ENCODE data around the gene TBC1D5. TPM values are rescaled to one million over a fixed set of nuclear protein-coding genes. Genes with fewer than 3 reads are reported as not detected.

The TBC1D5 gene
- total RNA-seq, 1 experiment from 2014 or later = 30.4 TPM

DNA sequence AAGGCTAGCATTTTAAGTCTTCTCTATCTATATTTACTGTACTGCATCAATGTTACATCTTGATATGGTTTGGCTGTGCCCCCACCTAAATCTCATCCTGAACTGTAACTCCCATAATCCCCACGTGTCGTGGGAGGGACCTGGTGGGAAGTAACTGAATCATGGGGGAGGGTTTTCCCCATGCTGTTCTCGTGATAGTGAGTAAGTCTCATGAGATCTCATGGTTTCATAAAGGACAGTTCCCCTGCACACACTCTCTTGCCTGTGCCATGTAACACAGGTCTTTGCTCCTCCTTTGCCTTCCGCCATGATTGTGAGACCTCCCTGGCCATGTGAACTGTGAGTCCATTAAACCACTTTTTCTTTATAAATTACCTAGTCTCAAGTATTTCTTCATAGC, 161.5 kb downstream of the TBC1D5 start:
- ATAC-seq = no peak
- no peaks in the 10 kb centered on the region for H3K9me3 ChIP-seq (ENCODE audit: control insufficient read depth, insufficient read depth, low read depth, low read length)
- ChIA-PET POLR2A (no interaction called here), CTCF (no interaction called here)
- no peaks in the 10 kb centered on the region for H3K27me3 ChIP-seq (ENCODE audit: control insufficient read depth, insufficient read depth, low read length)
- intact Hi-C loops (cut with micrococcal nuclease; ENCODE audit: unreplicated experiment) (no loop called here), in situ Hi-C loops (cut with HindIII; ENCODE audit: low pct_unique_long_range_greater_than_20kb, low sequenced_read_pairs) (no loop called here)
- H3K36me3 ChIP-seq (ENCODE audit: control insufficient read depth, insufficient read depth, low read length) = no peaks in the 10 kb centered on the region
- BruUV-seq (replicated peaks) = no TSS peak
- TF ChIP-seq POLR2AphosphoS5 (IDR thresholded peaks at IDR 0.05; ENCODE audit: low read depth, low read length) (no peak), SIN3A (IDR thresholded peaks at IDR 0.05; ENCODE audit: borderline replicate concordance, insufficient read depth, low read depth, low read length) (no peak), TCF7L2 (IDR thresholded peaks at IDR 0.05; ENCODE audit: low read depth, low read length) (no peak)
- TF ChIP-seq, protein P1, sequence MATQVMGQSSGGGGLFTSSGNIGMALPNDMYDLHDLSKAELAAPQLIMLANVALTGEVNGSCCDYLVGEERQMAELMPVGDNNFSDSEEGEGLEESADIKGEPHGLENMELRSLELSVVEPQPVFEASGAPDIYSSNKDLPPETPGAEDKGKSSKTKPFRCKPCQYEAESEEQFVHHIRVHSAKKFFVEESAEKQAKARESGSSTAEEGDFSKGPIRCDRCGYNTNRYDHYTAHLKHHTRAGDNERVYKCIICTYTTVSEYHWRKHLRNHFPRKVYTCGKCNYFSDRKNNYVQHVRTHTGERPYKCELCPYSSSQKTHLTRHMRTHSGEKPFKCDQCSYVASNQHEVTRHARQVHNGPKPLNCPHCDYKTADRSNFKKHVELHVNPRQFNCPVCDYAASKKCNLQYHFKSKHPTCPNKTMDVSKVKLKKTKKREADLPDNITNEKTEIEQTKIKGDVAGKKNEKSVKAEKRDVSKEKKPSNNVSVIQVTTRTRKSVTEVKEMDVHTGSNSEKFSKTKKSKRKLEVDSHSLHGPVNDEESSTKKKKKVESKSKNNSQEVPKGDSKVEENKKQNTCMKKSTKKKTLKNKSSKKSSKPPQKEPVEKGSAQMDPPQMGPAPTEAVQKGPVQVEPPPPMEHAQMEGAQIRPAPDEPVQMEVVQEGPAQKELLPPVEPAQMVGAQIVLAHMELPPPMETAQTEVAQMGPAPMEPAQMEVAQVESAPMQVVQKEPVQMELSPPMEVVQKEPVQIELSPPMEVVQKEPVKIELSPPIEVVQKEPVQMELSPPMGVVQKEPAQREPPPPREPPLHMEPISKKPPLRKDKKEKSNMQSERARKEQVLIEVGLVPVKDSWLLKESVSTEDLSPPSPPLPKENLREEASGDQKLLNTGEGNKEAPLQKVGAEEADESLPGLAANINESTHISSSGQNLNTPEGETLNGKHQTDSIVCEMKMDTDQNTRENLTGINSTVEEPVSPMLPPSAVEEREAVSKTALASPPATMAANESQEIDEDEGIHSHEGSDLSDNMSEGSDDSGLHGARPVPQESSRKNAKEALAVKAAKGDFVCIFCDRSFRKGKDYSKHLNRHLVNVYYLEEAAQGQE (IDR thresholded peaks at IDR 0.05; ENCODE audit: insufficient read depth in 1 of 2, low read depth in 2 of 2, low read length in 1 of 2) = no peak
- TF ChIP-seq, protein P2, sequence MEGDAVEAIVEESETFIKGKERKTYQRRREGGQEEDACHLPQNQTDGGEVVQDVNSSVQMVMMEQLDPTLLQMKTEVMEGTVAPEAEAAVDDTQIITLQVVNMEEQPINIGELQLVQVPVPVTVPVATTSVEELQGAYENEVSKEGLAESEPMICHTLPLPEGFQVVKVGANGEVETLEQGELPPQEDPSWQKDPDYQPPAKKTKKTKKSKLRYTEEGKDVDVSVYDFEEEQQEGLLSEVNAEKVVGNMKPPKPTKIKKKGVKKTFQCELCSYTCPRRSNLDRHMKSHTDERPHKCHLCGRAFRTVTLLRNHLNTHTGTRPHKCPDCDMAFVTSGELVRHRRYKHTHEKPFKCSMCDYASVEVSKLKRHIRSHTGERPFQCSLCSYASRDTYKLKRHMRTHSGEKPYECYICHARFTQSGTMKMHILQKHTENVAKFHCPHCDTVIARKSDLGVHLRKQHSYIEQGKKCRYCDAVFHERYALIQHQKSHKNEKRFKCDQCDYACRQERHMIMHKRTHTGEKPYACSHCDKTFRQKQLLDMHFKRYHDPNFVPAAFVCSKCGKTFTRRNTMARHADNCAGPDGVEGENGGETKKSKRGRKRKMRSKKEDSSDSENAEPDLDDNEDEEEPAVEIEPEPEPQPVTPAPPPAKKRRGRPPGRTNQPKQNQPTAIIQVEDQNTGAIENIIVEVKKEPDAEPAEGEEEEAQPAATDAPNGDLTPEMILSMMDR (IDR thresholded peaks at IDR 0.05) = no peak
- DNase-seq (ENCODE audit: low read depth, low spot score) = no peak
- H3K4me1 ChIP-seq (ENCODE audit: control insufficient read depth, insufficient read depth, low read length) = no peaks in the 10 kb centered on the region
- no peak overlapping the region for H3K27ac ChIP-seq (ENCODE audit: low read length)
- no peak overlapping the region for H3K4me3 ChIP-seq (ENCODE audit: low read depth in 2 of 2, low read length in 2 of 2)

DNA sequence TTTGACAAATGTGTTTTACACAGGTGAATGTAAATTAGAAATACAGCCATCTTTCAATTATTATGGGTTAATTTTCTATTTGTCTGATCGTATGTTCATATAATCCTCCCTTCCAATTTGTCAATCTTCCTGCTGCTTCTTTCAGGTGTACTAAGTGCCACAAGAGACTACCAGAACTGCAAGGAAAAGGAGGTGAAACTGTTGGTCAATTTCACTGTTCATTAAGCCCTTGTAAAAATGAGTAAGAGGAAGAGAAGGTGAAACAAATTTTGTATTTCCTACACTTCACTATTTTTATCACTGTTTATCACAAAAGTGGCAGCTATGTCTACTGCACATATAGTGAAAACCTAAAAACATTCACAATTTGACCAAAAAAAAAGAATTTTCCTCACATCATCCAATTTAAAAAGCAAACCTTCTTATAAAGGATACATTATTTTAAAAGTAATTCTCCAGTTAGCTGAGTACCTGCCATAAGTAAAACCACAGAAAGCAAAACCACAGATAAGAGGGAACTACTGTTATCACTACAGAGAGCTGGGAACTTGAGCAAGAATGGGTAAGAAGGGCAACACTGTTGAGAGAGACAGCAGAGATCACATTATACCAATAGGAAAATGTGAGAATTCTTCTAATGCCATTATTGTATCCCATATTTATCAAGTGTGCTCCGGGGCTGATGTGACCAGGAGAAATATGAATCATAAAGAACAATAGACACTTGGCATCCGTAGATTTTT, 163.0 kb downstream of the TBC1D5 start:
- no TSS peak for BruUV-seq (replicated peaks)
- no peak for DNase-seq (ENCODE audit: low read depth, low spot score)
- Histone ChIP-seq H3K4me1 (ENCODE audit: control insufficient read depth, insufficient read depth, low read length) (no peaks in the 10 kb centered on the region), H3K27ac (ENCODE audit: low read length) (no peak overlapping the region), H3K4me3 (ENCODE audit: low read depth in 2 of 2, low read length in 2 of 2) (no peak overlapping the region), H3K9me3 (ENCODE audit: control insufficient read depth, insufficient read depth, low read depth, low read length) (no peaks in the 10 kb centered on the region), H3K27me3 (ENCODE audit: control insufficient read depth, insufficient read depth, low read length) (no peaks in the 10 kb centered on the region), H3K36me3 (ENCODE audit: control insufficient read depth, insufficient read depth, low read length) (no peaks in the 10 kb centered on the region)
- TF ChIP-seq SIN3A (IDR thresholded peaks at IDR 0.05; ENCODE audit: borderline replicate concordance, insufficient read depth, low read depth, low read length) = no peak
- TF ChIP-seq, protein P2 (IDR thresholded peaks at IDR 0.05) = no peak
- TF ChIP-seq, protein P1 (IDR thresholded peaks at IDR 0.05; ENCODE audit: insufficient read depth in 1 of 2, low read depth in 2 of 2, low read length in 1 of 2) = no peak
- no peak for TF ChIP-seq POLR2AphosphoS5 (IDR thresholded peaks at IDR 0.05; ENCODE audit: low read depth, low read length)
- TF ChIP-seq TCF7L2 (IDR thresholded peaks at IDR 0.05; ENCODE audit: low read depth, low read length) = no peak
- in situ Hi-C loops (cut with HindIII; ENCODE audit: low pct_unique_long_range_greater_than_20kb, low sequenced_read_pairs) = no loop called here
- POLR2A ChIA-PET = no interaction called here
- no peak for ATAC-seq
- CTCF ChIA-PET = no interaction called here
- intact Hi-C loops (cut with micrococcal nuclease; ENCODE audit: unreplicated experiment) = no loop called here

All from Panc1 (cell line).